NCI-H2107 (cell line): ENCODE results near the gene TMEM117.
"Not testable (repeated sequence)": the region's sequence is repeated elsewhere in the genome, so short reads cannot be mapped to it uniquely, and the experiment has no call there.

Experiments
- DNase-seq: peaks from one replicate; lab custom pipeline; 2025; lab: John Stamatoyannopoulos, UW

The TMEM117 gene

GRCh38 chr12:44100264-44100663, 264.4 kb downstream of the TMEM117 start:
- DNase-seq, result no peak

GRCh38 chr12:44101475-44101874, 265.6 kb downstream of the TMEM117 start:
- DNase-seq, result no peak

- no peak for DNase-seq
Observed at GRCh38 chr12:44114906-44115305, 279.0 kb downstream of the TMEM117 start.

- DNase-seq, result no peak
Observed at GRCh38 chr12:44117337-44117736, 281.5 kb downstream of the TMEM117 start.

- DNase-seq, result no peak
Observed at GRCh38 chr12:44118946-44119345, 283.1 kb downstream of the TMEM117 start.

GRCh38 chr12:44126806-44127205, 290.9 kb downstream of the TMEM117 start:
- DNase-seq, result no peak

GRCh38 chr12:44127966-44128710, 292.3 kb downstream of the TMEM117 start:
- DNase-seq, result no peak

GRCh38 chr12:44143175-44143574, 307.3 kb downstream of the TMEM117 start:
- no peak for DNase-seq

- no peak for DNase-seq
Observed at GRCh38 chr12:44148936-44149335, 313.1 kb downstream of the TMEM117 start.

- no peak for DNase-seq
Observed at GRCh38 chr12:44154128-44154527, 318.2 kb downstream of the TMEM117 start.

- DNase-seq, result no peak
Observed at GRCh38 chr12:44155358-44155757, 319.5 kb downstream of the TMEM117 start.

GRCh38 chr12:44157359-44157758, 321.5 kb downstream of the TMEM117 start:
- DNase-seq, result no peak

GRCh38 chr12:44158746-44159145, 322.9 kb downstream of the TMEM117 start:
- no peak for DNase-seq

GRCh38 chr12:44159216-44159615, 323.3 kb downstream of the TMEM117 start:
- DNase-seq, result no peak

- no peak for DNase-seq
Observed at GRCh38 chr12:44159862-44160261, 324.0 kb downstream of the TMEM117 start.

- no peak for DNase-seq
Observed at GRCh38 chr12:44162961-44163360, 327.1 kb downstream of the TMEM117 start.

GRCh38 chr12:44174053-44174452, 338.2 kb downstream of the TMEM117 start:
- DNase-seq, result no peak

- DNase-seq, result no peak
Observed at GRCh38 chr12:44184499-44185206, 348.8 kb downstream of the TMEM117 start.

GRCh38 chr12:44193281-44193680, 357.4 kb downstream of the TMEM117 start:
- DNase-seq, result no peak

GRCh38 chr12:44195719-44196118, 359.8 kb downstream of the TMEM117 start:
- not testable (repeated sequence) for DNase-seq

GRCh38 chr12:44206045-44206444, 370.2 kb downstream of the TMEM117 start:
- DNase-seq, result no peak

- DNase-seq, result no peak
Observed at GRCh38 chr12:44217146-44217883, 381.4 kb downstream of the TMEM117 start.

- DNase-seq, result no peak
Observed at GRCh38 chr12:44223736-44224135, 387.9 kb downstream of the TMEM117 start.
